OCI-LY3 (cell line): ENCODE results near the gene KLHDC3.

Experiments
- H2AFZ ChIP-seq: fragments of 200-600, 300-600 bp; shearing (Covaris generic); 2 replicates; pipeline ENCODE4 v1.6.0; 2014; ENCODE audit warnings: antibody characterized with exemption, low read depth, low read length
- H3K27ac ChIP-seq: fragments of 200-600, 300-600 bp; sonication (generic); 2 replicates; pipeline ENCODE4 v1.5.1; 2014; ENCODE audit warnings: mild to moderate bottlenecking, low read length, moderate library complexity, mixed read lengths
- H3K27me3 ChIP-seq: fragments of 200-600, 300-600 bp; sonication (generic); 2 replicates; pipeline ENCODE4 v1.6.1; 2014; ENCODE audit warnings: low read depth, low read length, mixed read lengths
- H3K36me3 ChIP-seq: fragments of 200-600, 300-600 bp; sonication (generic); replicated peaks from 2 replicates; pipeline ENCODE3; 2014; ENCODE audit warnings: low read depth, low read length, mixed read lengths
- H3K4me1 ChIP-seq: fragments of 300-600, 200-600 bp; sonication (generic); 2 replicates; pipeline ENCODE4 v1.6.1; 2014; ENCODE audit warnings: low read length, mixed read lengths
- H3K4me2 ChIP-seq: fragments of 200-600, 300-600 bp; sonication (generic); 2 replicates; pipeline ENCODE4 v1.6.1; 2014; ENCODE audit warnings: low read length, mixed read lengths
- H3K4me3 ChIP-seq: fragments of 300-600, 200-600 bp; sonication (generic); 2 replicates; pipeline ENCODE4 v1.5.1; 2014; ENCODE audit warnings: antibody characterized with exemption, mild to moderate bottlenecking, low read length, moderate library complexity
- H3K79me2 ChIP-seq: fragments of 300-600, 200-600 bp; shearing (Covaris generic); 2 replicates; pipeline ENCODE4 v1.6.1; 2014; ENCODE audit warnings: mild to moderate bottlenecking, low read length, mixed read lengths
- H3K9ac ChIP-seq: fragments of 300-600, 200-600 bp; shearing (Covaris generic); 2 replicates; pipeline ENCODE4 v1.6.0; 2014; ENCODE audit warnings: mild to moderate bottlenecking, low read length, moderate library complexity
- H3K9me3 ChIP-seq: fragments of 200-600, 300-600 bp; shearing (Covaris generic); 2 replicates; pipeline ENCODE4 v1.6.1; 2014; ENCODE audit warnings: low read length, mixed read lengths; ENCODE audit not compliant: insufficient read depth
- H4K20me1 ChIP-seq: fragments of 200-600, 300-600 bp; sonication (generic); 2 replicates; pipeline ENCODE4 v1.6.1; 2016; ENCODE audit warnings: low read length, mixed read lengths; ENCODE audit not compliant: insufficient read depth
- CTCF ChIP-seq: fragments of 200-600, 300-600 bp; sonication (generic); IDR thresholded peaks from 2 replicates; pipeline ENCODE4 v1.5.1; 2014; ENCODE audit warnings: antibody characterized with exemption, low read length, low read depth
- EZH2phosphoT487 ChIP-seq: fragments of 200-600 bp; shearing (Covaris generic); IDR thresholded peaks from 2 replicates; pipeline ENCODE4 v1.6.1; 2018; ENCODE audit warnings: antibody characterized with exemption, mixed run types, low read depth

Gene KLHDC3

GRCh38 chr6:43001843-43002242 lies 12.2 kb upstream of the KLHDC3 start:
- H3K79me2 ChIP-seq, result 0 out of 2 replicates have a peak, but pooled peaks cover 2% of the 10 kb centered on the region
- no peaks in the 10 kb centered on the region for H3K9me3 ChIP-seq
- no peak overlapping the region for H3K27ac ChIP-seq
- no peak overlapping the region for H3K9ac ChIP-seq
- peaks cover 5% of the 10 kb centered on the region for H3K36me3 ChIP-seq
- TF ChIP-seq EZH2phosphoT487 (no peak), CTCF (no peak)
- H3K4me2 ChIP-seq, result no peak overlapping the region
- H3K4me1 ChIP-seq, result no peaks in the 10 kb centered on the region
- no peak overlapping the region for H3K4me3 ChIP-seq
- no peaks in the 10 kb centered on the region for H3K27me3 ChIP-seq
- H2AFZ ChIP-seq, result no peak overlapping the region
- no peaks in the 10 kb centered on the region for H4K20me1 ChIP-seq

GRCh38 chr6:43005844-43006243 lies 8.2 kb upstream of the KLHDC3 start:
- H4K20me1 ChIP-seq, result no peaks in the 10 kb centered on the region
- no peak overlapping the region for H3K9ac ChIP-seq
- no peak overlapping the region for H3K4me3 ChIP-seq
- H3K4me1 ChIP-seq, result peaks cover 9% of the 10 kb centered on the region
- H2AFZ ChIP-seq, result no peak overlapping the region
- H3K27ac ChIP-seq, result no peak overlapping the region
- H3K36me3 ChIP-seq, result peaks cover 38% of the 10 kb centered on the region
- no peak overlapping the region for H3K4me2 ChIP-seq
- no peaks in the 10 kb centered on the region for H3K79me2 ChIP-seq
- no peaks in the 10 kb centered on the region for H3K27me3 ChIP-seq
- H3K9me3 ChIP-seq, result no peaks in the 10 kb centered on the region
- TF ChIP-seq CTCF (no peak), EZH2phosphoT487 (no peak)

- Histone ChIP-seq H3K4me1 (peaks cover 9% of the 10 kb centered on the region), H4K20me1 (no peaks in the 10 kb centered on the region), H3K79me2 (no peaks in the 10 kb centered on the region), H3K27ac (no peak overlapping the region), H3K27me3 (no peaks in the 10 kb centered on the region), H3K9ac (no peak overlapping the region), H3K4me2 (no peak overlapping the region), H3K9me3 (no peaks in the 10 kb centered on the region), H3K36me3 (peaks cover 42% of the 10 kb centered on the region), H2AFZ (no peak overlapping the region), H3K4me3 (no peak overlapping the region)
- TF ChIP-seq EZH2phosphoT487 (no peak), CTCF (no peak)
Measured at GRCh38 chr6:43006251-43006650, 7.8 kb upstream of the KLHDC3 start.

GRCh38 chr6:43007126-43007525 lies 6.9 kb upstream of the KLHDC3 start:
- no peak for TF ChIP-seq CTCF
- TF ChIP-seq EZH2phosphoT487, result no peak
- Histone ChIP-seq H3K36me3 (peaks cover 50% of the 10 kb centered on the region), H3K9me3 (no peaks in the 10 kb centered on the region)

More at GRCh38 chr6:43007126-43007525, 6.9 kb upstream of the KLHDC3 start:
- Histone ChIP-seq H3K79me2 (no peaks in the 10 kb centered on the region), H3K27me3 (no peaks in the 10 kb centered on the region), H4K20me1 (no peaks in the 10 kb centered on the region), H3K4me3 (no peak overlapping the region), H2AFZ (no peak overlapping the region), H3K4me1 (peaks cover 9% of the 10 kb centered on the region), H3K4me2 (no peak overlapping the region), H3K27ac (no peak overlapping the region), H3K9ac (no peak overlapping the region)
